Pons (tissue), 1 donor: Measurements from ENCODE around the gene FAM9C.
"Not testable (repeated sequence)": the region's sequence is repeated elsewhere in the genome, so short reads cannot be mapped to it uniquely, and the experiment has no call there.

ENCODE experiments used
- DNase-seq: peaks from one replicate; pipeline ENCODE4 v3.0.0-alpha.2; 2016; ENCODE audit warnings: low spot score

FAM9C gene

GRCh38 chrX:13043138-13043537, 1.3 kb downstream of the FAM9C start:
- no peak for DNase-seq

- no peak for DNase-seq
These were observed 7.5 kb downstream of the FAM9C start for GRCh38 chrX:13036896-13037295.

GRCh38 chrX:13033193-13033592, 11.2 kb downstream of the FAM9C start:
- no peak for DNase-seq

GRCh38 chrX:13029887-13030771, 14.3 kb downstream of the FAM9C start:
- no peak for DNase-seq

- no peak for DNase-seq
These were observed 14.9 kb downstream of the FAM9C start for GRCh38 chrX:13029637-13029886.

- peak; percentile 22 for DNase-seq
These were observed 15.4 kb downstream of the FAM9C start for GRCh38 chrX:13028871-13029636.

GRCh38 chrX:13026877-13027652, 17.4 kb downstream of the FAM9C start:
- DNase-seq, result no peak

- DNase-seq, result no peak
These were observed 19.4 kb downstream of the FAM9C start for GRCh38 chrX:13024986-13025385.

GRCh38 chrX:13023979-13024378, 20.4 kb downstream of the FAM9C start:
- DNase-seq, result no peak

- DNase-seq, result no peak
These were observed 20.9 kb downstream of the FAM9C start for GRCh38 chrX:13023567-13023966.

- DNase-seq, result no peak
These were observed 21.5 kb downstream of the FAM9C start for GRCh38 chrX:13022926-13023325.

- DNase-seq, result not testable (repeated sequence)
These were observed 27.7 kb downstream of the FAM9C start for GRCh38 chrX:13016731-13017130.

- DNase-seq, result peak; percentile 56
These were observed 28.7 kb downstream of the FAM9C start for GRCh38 chrX:13015536-13016236.

- DNase-seq, result no peak
These were observed 30.0 kb downstream of the FAM9C start for GRCh38 chrX:13014111-13015096.

GRCh38 chrX:13013363-13014110, 30.9 kb downstream of the FAM9C start:
- DNase-seq, result peak; percentile 64

- no peak for DNase-seq
These were observed 33.9 kb downstream of the FAM9C start for GRCh38 chrX:13010546-13010945.

GRCh38 chrX:13009844-13010243, 34.6 kb downstream of the FAM9C start:
- DNase-seq, result no peak

GRCh38 chrX:13009273-13009672, 35.1 kb downstream of the FAM9C start:
- no peak for DNase-seq

- DNase-seq, result no peak
These were observed 35.6 kb downstream of the FAM9C start for GRCh38 chrX:13008851-13009250.

GRCh38 chrX:13008189-13008533, 36.3 kb downstream of the FAM9C start:
- DNase-seq, result no peak
